ENCODE data around the gene SETDB2. TPM values are rescaled to one million over a fixed set of nuclear protein-coding genes. Genes with fewer than 3 reads are reported as not detected.
A peak's percentile ranks its signal among the peaks of the same experiment; 100 is the strongest.
"Not testable (repeated sequence)": the region's sequence is repeated elsewhere in the genome, so short reads cannot be mapped to it uniquely, and the experiment has no call there.

The SETDB2 gene
- total RNA-seq, 1 experiment from 2014 or later, result 5.9 TPM

DNA sequence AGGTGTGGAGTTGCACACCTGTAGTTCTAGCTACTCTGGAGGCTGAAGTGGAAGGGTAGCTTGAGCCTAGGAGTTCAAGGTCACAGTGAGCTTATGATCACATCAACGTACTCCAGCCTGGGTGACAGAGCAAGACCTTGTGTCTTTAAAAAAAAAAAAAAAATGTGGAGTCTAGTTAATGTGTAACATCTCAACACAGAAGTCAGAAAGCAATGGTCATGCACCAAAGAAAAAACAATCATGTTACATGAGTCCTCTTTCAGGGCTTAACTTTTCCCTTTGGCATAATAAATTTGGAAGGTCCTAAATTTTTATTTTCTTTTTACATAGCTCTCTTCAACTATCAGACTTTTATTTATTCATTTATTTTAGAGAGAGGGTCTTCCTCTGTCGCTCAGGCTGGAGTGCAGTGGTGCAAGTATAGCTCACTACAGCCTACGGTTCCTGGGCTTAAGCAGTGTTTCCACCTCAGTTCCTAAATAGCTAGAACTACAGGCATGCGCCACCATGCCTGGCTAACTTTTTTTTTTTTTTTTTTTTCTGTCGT is 22.3 kb downstream of the SETDB2 start:
- DNase-seq (ENCODE audit: low read depth), result no peak

GRCh38 chr13:49472186-49472585 is 28.1 kb downstream of the SETDB2 start:
- DNase-seq (ENCODE audit: low read depth), result no peak

DNA sequence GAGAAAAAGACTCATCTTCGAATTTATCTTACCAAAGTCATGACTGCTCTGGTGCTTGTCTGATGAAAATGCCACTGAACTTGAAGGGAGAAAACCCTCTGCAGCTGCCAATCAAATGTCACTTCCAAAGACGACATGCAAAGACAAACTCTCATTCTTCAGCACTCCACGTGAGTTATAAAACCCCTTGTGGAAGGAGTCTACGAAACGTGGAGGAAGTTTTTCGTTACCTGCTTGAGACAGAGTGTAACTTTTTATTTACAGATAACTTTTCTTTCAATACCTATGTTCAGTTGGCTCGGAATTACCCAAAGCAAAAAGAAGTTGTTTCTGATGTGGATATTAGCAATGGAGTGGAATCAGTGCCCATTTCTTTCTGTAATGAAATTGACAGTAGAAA is 32.5 kb downstream of the SETDB2 start:
- DNase-seq (ENCODE audit: low read depth), result no peak

DNA sequence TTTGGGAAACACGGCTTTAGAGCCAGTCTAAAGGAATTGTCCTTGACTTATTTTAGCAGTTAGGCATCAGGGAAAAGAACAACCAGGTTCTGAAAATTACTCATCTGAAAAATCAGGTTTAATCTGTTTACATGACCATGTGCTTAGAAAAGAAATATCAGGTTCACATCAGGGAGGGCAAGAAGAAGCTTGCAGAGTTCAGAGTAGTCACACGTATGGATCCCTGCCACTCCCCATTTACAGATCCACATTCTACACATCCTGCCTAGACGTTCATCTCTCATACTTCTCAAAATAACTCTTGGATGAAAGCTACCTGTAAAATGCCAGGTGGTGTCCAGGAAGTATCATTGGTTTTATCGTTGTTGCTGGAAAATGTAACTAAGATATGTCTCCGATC is 37.7 kb downstream of the SETDB2 start:
- DNase-seq (ENCODE audit: low read depth), result no peak

DNA sequence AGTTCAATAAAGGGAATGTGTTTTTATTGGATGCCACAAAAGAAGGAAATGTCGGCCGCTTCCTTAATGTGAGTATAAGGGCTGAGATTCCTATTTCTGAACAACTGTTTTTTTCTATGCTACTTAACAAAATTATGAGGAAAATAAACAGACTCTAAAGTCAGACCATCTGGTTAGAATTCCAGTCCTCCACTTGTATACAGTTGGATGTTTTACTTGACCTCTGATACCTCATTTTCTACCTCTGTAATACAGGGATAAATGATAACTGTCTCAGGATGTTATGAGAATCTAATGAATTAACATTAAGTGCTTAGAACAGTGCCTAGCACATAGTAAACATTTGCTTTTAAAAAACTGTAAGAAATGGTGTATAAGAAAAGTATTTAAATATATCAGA is 44.5 kb downstream of the SETDB2 start:
- no peak for DNase-seq (ENCODE audit: low read depth)

GRCh38 chr13:49494645-49495044 is 50.6 kb downstream of the SETDB2 start:
- no peak for DNase-seq (ENCODE audit: low read depth)

DNA sequence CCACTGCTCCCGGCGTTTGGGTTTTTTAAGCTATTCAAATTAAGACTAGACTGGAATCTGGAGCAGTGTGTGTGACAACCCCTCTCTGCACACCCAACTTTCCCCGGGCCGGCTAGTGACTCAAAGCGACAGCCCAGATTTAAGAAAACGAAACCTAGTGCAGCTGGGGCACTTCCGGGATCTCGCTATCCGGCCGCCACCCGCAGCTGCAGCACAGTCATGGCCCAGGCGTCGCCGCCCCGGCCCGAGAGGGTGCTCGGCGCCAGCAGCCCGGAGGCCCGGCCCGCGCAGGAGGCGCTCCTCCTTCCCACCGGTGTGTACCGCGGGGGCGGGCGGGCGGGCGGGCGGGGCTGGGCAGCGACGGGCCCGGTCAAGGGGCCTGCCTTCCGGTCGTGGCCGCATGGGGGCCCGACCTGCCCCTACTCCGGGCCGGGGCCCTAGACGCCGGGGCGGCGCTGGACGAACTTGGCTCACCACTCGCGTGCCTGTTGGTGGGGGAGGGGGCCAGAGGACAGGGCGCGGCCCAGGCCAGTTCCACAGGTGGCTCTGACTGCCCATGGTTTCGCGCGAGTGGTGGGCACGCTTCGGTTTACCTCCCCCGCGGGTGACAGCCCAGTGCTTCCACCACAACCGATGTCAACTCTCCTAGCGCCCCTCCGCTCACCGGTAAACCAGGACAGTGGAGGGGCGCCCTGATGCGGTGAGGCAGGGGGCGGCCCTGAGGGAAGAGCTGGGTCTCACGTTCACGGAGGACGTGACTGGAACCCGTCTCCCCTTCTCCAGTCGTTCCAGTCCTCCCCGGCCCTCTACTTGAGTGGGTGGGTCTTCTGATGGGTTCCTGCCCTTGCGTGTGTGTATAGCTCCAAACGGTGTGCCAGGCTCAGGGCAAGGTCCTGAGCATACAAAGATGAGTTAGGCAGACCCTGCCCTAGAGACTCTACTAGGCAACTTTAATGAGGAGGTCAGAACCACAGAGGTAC is 52.0 kb downstream of the SETDB2 start, which contains the start of gene PHF11:
PHF11 (plus strand) TSS at position 171 of the 980 bp plus-strand sequence; CDS start at position 220, 49 bp downstream.
- peak; percentile 77 for DNase-seq (ENCODE audit: low read depth)

- DNase-seq (ENCODE audit: low read depth), result not testable (repeated sequence)
Measured at GRCh38 chr13:49496837-49497236, 52.8 kb downstream of the SETDB2 start.

DNA sequence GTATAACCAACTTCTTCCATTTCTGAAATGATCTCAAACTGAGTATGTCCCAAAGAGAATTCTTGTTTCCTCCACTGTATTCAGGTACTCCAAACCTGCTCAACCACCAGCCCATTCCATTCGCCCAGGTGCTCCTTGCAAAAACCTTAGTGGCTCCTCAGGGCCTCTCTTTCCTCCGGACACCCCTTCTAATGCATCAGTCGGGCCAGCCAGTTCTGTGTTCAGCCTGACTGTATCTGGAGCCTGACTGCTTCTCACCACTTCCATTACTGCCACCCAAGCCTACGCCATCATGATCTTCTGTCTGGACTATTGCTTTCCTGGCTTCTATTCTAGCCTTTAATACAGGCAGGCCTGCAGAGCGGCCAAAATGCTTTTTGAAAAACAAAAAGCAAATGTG is 53.2 kb downstream of the SETDB2 start:
- no peak for DNase-seq (ENCODE audit: low read depth)

GRCh38 chr13:49498206-49498605 is 54.1 kb downstream of the SETDB2 start:
- no peak for DNase-seq (ENCODE audit: low read depth)

- peak; percentile 77 for DNase-seq (ENCODE audit: low read depth)
Measured at GRCh38 chr13:49499889-49500660, 56.0 kb downstream of the SETDB2 start.

- DNase-seq (ENCODE audit: low read depth), result no peak
Measured at GRCh38 chr13:49502954-49503353, 58.9 kb downstream of the SETDB2 start.

- DNase-seq (ENCODE audit: low read depth), result no peak
Measured at GRCh38 chr13:49503951-49504350, 59.9 kb downstream of the SETDB2 start.

DNA sequence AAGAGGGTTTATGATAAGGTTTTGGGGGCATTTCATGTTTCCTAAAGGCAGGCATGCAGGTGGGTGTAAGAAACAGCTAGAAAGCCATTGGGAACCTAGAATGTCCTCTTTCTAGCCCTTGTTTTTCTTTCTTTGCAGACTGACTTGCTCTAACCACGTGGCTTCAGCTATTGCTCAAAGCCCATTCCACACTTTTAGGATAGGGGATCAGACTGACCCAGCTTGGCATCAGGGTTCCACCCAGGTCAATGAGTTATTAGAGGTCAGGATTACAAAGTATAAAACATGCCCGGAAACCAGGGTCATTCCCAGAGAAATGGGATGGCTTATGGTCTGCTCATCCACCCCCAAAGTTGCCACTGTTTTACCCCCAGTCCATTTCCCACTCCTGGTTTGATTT is 68.5 kb downstream of the SETDB2 start:
- DNase-seq (ENCODE audit: low read depth), result no peak

DNA sequence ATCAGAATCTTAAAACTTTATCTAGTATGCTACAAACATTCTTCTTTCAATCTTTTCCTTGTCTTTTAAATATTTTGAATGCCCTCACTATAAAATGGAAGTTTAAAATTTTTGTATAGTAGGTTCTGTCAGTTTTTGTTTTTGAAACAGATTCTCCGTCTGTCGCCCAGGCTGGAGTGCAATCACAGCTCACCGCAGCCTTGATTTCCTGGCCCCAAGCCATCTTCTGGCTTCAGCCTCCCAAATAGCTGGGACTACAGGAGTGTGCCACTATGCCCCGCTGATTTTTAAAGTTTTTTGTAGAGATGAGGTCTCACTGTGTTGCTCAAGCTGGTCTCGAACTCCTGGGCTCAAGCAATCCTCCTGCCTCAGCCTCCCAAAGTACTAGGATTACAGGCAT is 72.4 kb downstream of the SETDB2 start:
- no peak for DNase-seq (ENCODE audit: low read depth)

DNA sequence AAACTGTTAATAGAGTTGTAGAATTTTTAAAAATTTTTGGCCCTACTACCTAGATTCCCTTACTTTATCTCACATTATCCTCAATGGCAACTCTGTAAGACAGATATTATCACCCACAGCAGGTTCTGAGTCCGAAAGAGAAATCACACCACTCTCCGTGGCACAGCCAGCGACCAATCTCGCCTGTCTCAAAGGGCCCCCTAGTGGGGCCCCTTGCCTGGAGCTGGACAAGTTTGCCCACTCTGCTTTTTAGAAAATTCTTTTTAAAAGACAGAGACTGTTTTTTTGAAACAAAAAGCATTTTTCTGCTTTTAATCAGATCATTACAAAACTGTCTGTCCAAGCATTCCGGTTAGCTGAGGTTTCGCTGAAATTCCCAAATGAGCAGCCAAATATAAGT is 73.4 kb downstream of the SETDB2 start:
- no peak for DNase-seq (ENCODE audit: low read depth)

GRCh38 chr13:49521224-49521623 is 77.2 kb downstream of the SETDB2 start:
- DNase-seq (ENCODE audit: low read depth), result no peak

- no peak for DNase-seq (ENCODE audit: low read depth)
Measured at GRCh38 chr13:49524740-49525501, 80.8 kb downstream of the SETDB2 start.

DNA sequence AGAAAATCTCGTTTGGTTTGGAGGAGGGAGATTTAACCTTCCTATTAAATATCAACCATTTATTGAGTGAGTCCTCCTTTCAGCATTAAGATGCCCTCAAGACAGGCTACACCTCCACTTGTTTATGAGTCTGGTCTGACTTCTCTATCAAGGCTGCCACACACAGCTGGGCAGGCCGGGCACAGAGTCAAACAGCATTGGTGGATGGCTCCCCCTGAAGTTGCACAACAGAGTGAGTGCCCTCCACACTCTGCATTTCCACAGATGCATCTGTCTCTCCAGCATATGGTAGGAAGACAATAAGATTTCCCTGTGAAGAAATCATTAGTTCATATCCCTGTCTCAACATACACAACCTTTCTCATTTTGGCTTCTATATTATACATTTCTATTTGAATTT is 83.0 kb downstream of the SETDB2 start:
- peak; percentile 21 for DNase-seq (ENCODE audit: low read depth)

GRCh38 chr13:49528161-49528560 is 84.1 kb downstream of the SETDB2 start:
- DNase-seq (ENCODE audit: low read depth), result no peak

DNA sequence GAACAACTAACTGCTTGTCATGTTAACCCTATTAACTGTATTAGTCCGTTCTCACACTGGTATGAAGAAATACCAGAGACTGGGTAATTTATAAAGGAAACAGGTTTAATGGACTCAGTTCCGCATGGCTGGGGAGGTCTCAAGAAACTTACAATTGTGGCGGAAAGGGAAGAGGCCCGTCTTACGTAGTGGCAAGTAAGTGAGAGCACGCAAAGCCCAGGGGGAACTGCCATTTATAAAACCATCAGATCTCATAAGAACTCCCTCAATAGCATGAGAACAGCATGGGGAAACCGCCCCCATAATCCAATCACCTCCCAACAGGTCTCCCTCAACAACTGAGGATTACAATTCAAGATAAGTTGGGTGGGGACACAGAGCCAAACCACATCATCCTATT is 86.4 kb downstream of the SETDB2 start:
- DNase-seq (ENCODE audit: low read depth), result no peak
